ENCODE results near the gene PPP3CA.

Gene PPP3CA

DNA sequence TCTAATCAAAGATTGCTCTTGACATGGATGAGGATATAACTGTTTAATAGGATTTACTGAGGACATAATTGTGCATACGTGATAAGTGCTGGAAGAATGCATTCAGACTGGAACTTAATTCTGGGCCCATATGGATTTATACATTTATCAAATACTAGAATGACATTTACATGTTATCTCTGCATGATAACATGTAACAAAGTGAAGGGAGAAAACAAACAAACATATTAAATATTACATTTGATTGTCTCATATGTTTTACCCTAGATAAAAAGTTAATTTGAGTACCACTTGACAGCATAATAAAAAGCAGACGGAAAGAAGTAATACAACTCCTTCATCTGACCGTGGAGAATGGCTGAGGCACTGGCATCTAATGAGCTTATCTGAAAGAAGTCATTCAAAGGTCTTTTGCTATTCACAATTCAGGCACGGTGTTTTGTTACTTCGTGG is 297.8 kb downstream of the PPP3CA start:
- DNase-seq (ENCODE audit: low spot score): no peak

GRCh38 chr4:101044766-101045165 is 302.6 kb downstream of the PPP3CA start:
- DNase-seq (ENCODE audit: low spot score): no peak

DNA sequence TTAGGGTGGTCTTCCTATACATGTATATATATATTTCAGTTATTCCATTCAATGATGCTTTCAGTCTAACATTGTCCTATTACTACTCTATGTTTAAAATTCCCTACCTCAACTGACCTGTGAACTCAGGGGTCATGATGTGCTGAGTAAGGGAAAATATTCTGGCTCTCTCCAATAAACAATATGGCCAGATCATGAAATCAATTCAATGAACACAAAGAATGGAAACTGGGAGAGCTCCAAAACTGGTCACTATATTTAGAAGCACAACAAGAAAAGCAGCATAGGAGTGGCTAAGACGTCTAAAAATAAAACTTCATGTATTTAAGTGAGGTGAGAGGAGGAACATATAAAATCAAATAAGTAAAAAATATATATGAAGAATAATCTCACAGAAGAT is 304.5 kb downstream of the PPP3CA start:
- DNase-seq (ENCODE audit: low spot score): no peak

GRCh38 chr4:101040776-101041175 is 306.6 kb downstream of the PPP3CA start:
- no peak for DNase-seq (ENCODE audit: low spot score)

DNA sequence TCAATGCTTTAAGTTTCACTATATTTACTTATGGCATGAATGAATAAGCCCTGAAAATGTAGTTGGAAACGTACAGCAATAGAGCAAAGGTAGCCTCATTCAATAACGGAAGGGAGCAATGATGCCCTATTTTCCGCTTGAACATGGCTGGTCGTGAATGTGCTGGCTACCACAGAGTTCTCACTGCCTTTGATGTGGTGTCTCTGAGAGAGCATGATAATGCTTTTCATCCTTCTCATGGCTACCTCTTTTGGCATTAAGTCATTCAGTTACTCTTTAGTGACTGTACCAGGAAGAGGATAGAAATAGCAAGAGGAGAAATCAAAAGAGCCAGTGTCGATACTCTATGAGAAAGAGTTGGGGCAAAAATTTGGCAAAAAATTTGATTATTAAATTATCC is 308.0 kb downstream of the PPP3CA start:
- no peak for DNase-seq (ENCODE audit: low spot score)

- DNase-seq (ENCODE audit: low spot score): no peak
Measured at GRCh38 chr4:101037938-101038413, 309.4 kb downstream of the PPP3CA start.

GRCh38 chr4:101037249-101037648 is 310.1 kb downstream of the PPP3CA start:
- no peak for DNase-seq (ENCODE audit: low spot score)

GRCh38 chr4:101035487-101035886 is 311.8 kb downstream of the PPP3CA start:
- no peak for DNase-seq (ENCODE audit: low spot score)

DNA sequence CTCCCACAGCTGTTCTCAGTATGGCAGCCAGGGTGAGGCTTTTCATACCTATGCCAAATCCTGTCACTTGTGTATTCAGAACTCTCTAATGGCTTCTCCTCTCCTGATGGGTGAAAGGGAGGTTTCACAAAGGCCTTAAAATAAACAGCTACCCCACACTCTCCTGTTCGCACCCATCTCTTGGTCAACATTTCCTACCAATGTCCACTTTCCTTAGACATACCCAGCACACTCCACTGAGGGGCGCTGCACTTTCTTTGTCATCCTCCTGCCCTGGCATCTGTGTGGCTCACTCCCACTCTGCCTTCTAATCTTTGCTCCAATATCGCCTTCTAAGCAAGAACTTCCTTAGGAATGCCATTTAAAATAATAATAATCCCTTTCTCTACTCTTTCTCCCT is 313.3 kb downstream of the PPP3CA start:
- DNase-seq (ENCODE audit: low spot score): no peak

DNA sequence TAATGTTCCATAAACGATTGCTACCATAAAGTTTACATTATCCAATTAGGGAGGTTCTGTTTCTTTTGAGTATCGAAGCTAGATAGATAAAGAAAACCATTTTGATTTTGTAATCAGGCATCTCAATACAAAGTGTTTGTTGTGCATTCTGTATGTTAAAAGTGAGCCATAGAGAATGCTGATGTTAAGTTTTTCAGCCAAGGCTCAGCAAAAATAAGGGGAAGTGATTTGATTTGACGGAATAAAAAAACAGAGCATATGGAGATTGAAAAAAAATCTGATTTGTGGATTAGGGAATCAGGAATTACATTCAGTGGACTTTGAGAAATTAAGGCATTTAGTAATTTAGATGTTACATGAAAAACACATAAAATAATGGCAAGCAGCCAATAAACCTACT is 314.8 kb downstream of the PPP3CA start:
- no peak for DNase-seq (ENCODE audit: low spot score)

DNA sequence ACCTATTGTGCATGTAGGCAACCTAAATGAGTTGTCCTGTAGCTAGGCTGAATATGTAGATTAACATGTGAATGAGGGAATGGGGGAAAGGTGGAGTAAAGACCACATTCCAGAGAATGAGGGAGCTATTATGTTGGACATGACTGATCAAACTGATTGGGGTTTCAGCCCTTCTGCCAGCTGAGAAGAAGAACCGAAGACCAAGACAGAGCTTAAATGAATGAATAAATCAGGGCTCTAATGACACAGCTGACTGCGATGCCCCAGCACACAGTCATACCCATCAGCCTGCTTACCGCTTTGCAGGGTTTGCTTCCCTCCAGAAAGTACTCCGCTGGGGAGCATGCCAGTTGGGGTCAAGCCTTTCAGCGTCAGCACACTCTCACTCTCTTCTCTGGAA is 315.4 kb downstream of the PPP3CA start:
- DNase-seq (ENCODE audit: low spot score): no peak

- DNase-seq (ENCODE audit: low spot score): no peak
Measured at GRCh38 chr4:101028886-101029285, 318.4 kb downstream of the PPP3CA start.

DNA sequence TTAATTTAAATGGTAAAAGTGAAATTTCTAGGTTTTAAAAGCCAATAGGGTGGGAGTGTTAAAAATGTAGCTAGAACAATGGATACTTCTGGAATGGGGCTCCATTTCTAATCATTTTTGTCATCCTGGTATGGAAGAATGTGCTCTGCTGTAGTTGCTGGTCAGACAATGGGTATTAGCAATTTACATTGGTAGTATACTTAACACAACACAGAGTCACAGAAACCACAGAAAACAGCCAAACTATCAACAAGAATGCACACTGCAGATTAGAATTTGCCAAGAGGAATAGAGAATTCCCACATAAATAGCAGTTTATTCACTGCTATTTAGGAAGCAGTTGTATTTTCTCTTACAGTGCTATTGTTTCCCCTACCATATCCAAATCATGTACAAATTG is 319.6 kb downstream of the PPP3CA start:
- no peak for DNase-seq (ENCODE audit: low spot score)

- no peak for DNase-seq (ENCODE audit: low spot score)
Measured at GRCh38 chr4:101025755-101026154, 321.6 kb downstream of the PPP3CA start.

DNA sequence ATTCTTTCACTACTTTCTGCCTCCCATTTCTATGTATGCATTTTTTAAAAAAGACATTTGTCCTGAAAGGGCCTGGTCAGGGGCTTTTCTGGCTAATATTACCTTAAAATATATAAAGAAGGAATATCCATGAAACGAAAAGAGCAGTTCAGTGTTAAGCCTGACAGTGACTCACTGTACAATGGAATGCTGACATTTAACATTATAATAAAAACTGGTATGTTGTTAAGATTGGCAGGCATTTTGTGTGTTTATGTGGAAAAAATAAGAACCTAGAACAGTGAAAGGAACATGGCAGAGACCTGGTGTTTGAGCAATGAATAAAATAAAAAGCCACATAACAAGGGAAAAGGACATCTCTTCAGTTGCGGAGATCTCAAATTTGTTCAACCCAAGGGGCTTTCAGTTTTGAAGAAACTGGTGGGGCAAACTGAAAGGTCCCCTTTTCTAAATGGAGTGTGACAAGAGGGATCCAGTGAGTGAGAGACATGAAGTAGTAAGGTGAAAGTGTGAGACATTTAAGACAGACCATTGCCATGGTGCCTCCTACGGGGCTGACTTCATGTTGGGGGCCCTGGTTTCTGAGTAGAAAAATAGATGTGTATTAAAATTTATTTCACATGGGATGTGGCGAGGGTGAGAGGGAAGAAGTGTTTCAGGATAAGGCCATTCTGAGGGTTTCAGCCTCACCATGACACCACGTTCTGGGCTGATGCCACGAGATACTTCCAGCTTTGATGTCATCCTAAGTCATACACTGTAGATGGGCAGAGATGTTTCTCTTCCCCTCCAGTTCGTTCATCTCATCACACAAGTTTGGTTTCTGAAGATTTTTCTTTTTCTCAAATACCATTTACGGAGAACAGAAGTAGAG is 324.9 kb downstream of the PPP3CA start:
- DNase-seq (ENCODE audit: low spot score): no peak

DNA sequence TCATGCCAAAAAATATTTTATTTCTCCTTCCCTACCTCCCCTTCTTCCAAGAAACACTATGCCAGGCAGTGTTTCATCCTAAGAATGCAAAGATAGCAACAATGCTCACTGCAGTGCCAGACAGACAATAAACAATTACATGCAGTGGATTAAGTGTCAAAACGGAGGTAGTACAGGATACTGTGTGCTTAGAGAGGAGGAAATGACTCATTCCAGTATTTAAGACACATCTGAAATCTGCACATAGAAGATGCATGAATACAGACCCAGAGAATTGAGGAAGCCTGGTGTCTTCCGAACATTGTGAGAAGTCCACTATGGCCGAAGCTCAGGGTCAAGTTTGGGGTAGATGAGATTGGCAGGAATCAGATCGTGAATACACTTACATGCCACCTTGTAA is 326.4 kb downstream of the PPP3CA start:
- no peak for DNase-seq (ENCODE audit: low spot score)

GRCh38 chr4:101019941-101020401 is 327.4 kb downstream of the PPP3CA start:
- no peak for DNase-seq (ENCODE audit: low spot score)

DNA sequence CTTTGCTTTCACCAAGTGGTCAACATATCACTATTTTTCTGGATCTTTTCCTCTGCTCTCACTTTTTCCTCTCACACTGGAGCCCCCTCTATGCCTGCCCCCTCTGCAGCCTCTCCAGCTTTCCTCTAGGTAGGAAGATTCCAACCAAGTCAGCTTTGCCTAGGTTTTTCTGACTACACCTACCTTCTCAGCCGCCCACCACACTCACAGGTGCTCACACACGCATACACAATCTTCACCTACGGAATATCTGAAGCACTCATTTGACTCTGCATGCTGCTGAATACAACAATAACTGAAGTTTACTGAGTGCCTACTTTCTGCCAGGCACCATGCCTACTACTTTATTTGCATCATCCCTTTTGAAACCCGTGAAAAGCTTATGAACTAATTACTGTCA is 328.0 kb downstream of the PPP3CA start:
- no peak for DNase-seq (ENCODE audit: low spot score)

GRCh38 chr4:101018836-101019235 is 328.5 kb downstream of the PPP3CA start:
- no peak for DNase-seq (ENCODE audit: low spot score)

DNA sequence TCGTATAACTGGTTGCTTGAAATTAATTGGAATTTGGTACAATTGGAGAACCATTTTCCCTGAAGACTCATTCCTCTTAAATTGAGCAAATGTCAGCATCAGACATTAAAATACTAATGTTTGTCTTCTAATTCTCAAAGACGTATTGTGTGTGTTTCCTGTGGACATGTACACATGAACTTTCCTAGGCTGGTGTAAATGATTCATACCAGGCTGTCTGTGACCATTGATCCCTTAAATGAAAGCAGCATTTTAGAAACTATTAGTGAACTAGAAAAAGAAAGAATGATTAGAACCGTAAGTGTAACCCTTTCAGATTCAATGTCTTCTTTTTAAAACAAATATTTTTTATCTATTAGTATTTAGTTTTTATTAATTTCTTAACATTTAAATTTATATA is 332.9 kb downstream of the PPP3CA start:
- DNase-seq (ENCODE audit: low spot score): no peak

DNA sequence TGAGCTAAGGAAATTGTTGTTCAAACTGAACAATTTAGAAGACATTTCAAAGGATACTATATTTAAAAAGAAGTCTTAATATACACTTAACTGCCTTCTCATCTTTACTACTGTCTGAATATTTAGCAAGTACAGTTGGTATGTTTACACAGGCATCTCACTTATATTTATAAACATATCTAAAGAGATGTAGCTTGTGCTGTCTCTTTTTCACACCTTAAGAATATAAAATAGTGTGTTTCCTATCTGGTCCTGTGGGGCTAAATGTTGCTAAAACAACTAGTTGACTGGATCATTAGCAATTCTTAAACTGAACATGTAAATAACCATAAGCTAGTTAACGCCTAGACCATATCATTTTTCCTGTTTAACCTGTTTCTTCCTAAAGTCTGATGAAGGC is 336.3 kb downstream of the PPP3CA start:
- DNase-seq (ENCODE audit: low spot score): no peak

DNA sequence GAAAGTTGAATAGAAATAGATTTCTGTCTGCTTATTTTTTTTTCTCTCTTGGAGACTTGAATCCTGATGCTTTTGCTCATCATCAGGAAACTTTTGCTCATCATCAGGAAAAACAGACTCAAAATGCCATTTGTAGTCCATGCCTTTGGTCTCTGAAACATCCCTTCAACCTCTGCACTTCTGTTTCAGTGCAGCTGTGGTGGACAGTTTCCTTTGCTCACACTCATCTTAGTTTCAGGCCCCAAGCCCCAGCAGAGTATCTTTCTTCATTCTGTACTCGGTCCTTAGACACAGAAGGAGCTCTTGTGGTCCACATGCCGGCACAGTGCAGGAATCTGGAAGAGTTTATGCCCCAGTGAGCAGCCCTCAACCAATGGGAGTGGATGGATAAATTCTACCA is 337.9 kb downstream of the PPP3CA start:
- no peak for DNase-seq (ENCODE audit: low spot score)

DNA sequence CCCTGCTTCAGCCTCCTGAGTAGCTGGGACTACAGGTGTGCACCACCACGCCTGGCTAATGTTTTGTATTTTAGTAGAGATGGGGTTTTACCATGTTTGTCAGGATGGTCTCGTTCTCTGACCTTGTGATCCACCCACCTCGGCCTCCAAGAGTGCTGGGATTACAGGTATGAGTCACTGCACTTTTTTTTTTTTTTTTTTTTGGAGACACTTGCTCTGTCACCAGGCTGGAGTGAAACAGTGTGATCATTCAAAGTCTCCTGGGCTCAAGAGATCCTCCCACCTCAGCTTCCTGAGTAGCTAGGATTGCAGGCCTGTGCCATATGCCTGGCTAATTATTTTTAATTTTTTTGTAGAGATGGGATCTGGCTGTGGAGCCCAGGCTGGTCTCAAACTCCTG is 338.8 kb downstream of the PPP3CA start:
- DNase-seq (ENCODE audit: low spot score): no peak

GRCh38 chr4:101005659-101006058 is 341.7 kb downstream of the PPP3CA start:
- no peak for DNase-seq (ENCODE audit: low spot score)

Measured in HuH-7 (cell line).